Calu3 (cell line): ENCODE data around the gene TBC1D1. TPM values are rescaled to one million over a fixed set of nuclear protein-coding genes. Genes with fewer than 3 reads are reported as not detected.

ENCODE experiments used
- BruUV-seq: library from RNA; stranded (reverse); fragments of 400-500 nt; replicated peaks from 2 replicates; lab custom pipeline; 2021; lab: Mats Ljungman, UMichigan
- CTCF ChIA-PET: fragments of 300-600 bp; sonication (Branson Sonifier 250); formaldehyde crosslinking; loops from one replicate; lab custom pipeline; 2022; ENCODE audit warnings: antibody characterized with exemption; lab: Charles Lee
- DNase-seq: peaks from one replicate; pipeline ENCODE4 v3.0.0; 2022
- H3K27ac Mint-ChIP-seq: one replicate; pipeline ENCODE4 v1.8.0; 2022; ENCODE audit warnings: mixed read lengths; ENCODE audit not compliant: unreplicated experiment
- H3K27me3 Mint-ChIP-seq: one replicate; pipeline ENCODE4 v1.8.0; 2022; ENCODE audit warnings: mixed read lengths; ENCODE audit not compliant: unreplicated experiment
- H3K36me3 Mint-ChIP-seq: one replicate; pipeline ENCODE4 v1.8.0; 2022; ENCODE audit warnings: mild to moderate bottlenecking, moderate library complexity, mixed read lengths; ENCODE audit not compliant: insufficient read depth, unreplicated experiment
- H3K4me1 Mint-ChIP-seq: one replicate; pipeline ENCODE4 v1.8.0; 2022; ENCODE audit warnings: mild to moderate bottlenecking, low read depth, mixed read lengths; ENCODE audit not compliant: unreplicated experiment
- H3K4me3 Mint-ChIP-seq: one replicate; pipeline ENCODE4 v1.8.0; 2022; ENCODE audit warnings: mild to moderate bottlenecking, low read depth, moderate library complexity, mixed read lengths; ENCODE audit not compliant: unreplicated experiment
- H3K9me3 Mint-ChIP-seq: one replicate; pipeline ENCODE4 v1.8.0; 2022; ENCODE audit warnings: low read depth, mixed read lengths; ENCODE audit not compliant: unreplicated experiment
- intact Hi-C: fragments of 100-400 bp; cut with micrococcal nuclease; formaldehyde crosslinking; loops from one replicate; pipeline ENCODE4 v1.10.0; 2022; ENCODE audit not compliant: unreplicated experiment
- total RNA-seq: library from RNA; stranded (reverse); gene quantifications from 2 replicates; pipeline ENCODE4 v1.2.3, GENCODE V29; 2022
- TF ChIP-seq, protein P1 (sequence below): fragments of 200-600 bp; IDR thresholded peaks from one replicate; pipeline ENCODE4 v1.8.0; 2022; ENCODE audit warnings: antibody characterized with exemption; ENCODE audit not compliant: unreplicated experiment

Gene TBC1D1
- total RNA-seq, 1 experiment from 2014 or later: 39.8 TPM

DNA sequence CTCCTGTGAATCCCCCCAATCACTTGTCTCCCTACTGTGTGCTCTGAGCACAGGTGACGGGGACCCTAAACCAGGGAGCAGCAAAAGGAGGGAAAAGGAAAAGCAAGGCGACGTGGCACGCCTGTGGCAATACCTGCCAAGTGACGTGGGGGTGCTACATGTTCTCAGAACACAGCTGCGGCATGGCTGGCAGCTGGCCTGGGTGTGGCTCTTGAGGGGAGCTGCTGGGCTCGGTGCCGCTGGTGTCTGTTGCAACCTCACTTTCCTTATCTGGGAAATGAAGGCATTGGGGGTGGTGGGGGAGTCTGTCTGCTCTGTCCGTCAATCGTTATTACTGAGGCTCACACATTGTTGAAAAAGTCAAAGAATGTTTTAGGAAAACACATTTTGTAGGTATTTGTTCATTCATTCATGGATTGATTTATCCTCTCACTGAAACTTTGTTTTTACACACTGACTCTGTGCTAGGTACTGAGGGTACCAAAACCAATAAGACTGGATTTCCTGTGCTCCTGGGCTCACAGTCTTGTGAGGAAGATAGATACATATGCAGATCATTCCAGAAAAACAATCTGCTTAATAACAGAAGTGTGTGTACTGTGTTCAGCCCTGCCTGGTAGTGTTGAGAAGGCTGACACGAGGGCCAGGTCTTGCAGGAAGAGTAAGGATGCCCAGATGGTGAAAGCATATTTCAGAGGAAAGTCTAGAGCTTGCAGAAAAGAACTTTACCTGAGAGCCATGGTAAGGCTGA lies 286.9 kb downstream of the TBC1D1 start:
- Mint-ChIP-seq H3K4me1 (peaks cover 46% of the 10 kb centered on the region), H3K27me3 (no peaks in the 10 kb centered on the region), H3K27ac (peak overlapping the region; percentile 15), H3K36me3 (no peaks in the 10 kb centered on the region), H3K4me3 (no peak overlapping the region), H3K9me3 (peaks cover 1% of the 10 kb centered on the region)
- CTCF ChIA-PET: no interaction called here
- TF ChIP-seq, protein P1, sequence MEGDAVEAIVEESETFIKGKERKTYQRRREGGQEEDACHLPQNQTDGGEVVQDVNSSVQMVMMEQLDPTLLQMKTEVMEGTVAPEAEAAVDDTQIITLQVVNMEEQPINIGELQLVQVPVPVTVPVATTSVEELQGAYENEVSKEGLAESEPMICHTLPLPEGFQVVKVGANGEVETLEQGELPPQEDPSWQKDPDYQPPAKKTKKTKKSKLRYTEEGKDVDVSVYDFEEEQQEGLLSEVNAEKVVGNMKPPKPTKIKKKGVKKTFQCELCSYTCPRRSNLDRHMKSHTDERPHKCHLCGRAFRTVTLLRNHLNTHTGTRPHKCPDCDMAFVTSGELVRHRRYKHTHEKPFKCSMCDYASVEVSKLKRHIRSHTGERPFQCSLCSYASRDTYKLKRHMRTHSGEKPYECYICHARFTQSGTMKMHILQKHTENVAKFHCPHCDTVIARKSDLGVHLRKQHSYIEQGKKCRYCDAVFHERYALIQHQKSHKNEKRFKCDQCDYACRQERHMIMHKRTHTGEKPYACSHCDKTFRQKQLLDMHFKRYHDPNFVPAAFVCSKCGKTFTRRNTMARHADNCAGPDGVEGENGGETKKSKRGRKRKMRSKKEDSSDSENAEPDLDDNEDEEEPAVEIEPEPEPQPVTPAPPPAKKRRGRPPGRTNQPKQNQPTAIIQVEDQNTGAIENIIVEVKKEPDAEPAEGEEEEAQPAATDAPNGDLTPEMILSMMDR: no peak
- DNase-seq: no peak
- BruUV-seq: no TSS peak
- intact Hi-C loops: loop anchor here (2.0 to 5.0 kb wide), 2 partner anchors 109 to 434 kb away; no protein-coding TSS in a partner anchor

DNA sequence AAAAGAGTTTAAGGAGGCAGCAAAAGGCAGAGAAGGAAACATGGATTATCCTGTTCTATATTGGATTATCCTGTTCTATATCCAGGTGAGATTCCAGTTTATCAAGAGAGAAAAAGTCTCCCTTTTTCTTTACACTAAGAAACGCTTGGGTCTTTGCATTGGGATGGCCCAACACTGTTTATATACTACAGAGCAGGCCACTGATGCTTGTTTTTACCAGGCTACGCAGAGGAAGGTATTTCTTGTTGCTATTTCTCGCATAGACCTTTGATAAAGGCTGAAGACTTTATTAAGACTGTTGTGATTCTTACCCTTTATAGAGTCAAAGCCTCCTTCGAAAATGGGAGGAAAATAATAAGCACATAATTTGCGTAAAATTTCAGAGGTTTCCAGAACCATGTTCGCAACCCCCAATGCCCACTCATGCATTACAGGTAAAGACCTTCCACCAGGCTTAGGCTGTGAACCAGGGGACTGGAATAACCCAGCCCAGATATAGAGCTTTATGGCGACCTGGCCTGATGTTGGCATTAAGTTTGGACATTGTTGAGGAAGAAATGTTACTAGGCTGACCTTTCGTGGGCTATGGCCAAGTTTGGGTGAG lies 287.6 kb downstream of the TBC1D1 start:
- Mint-ChIP-seq H3K9me3 (no peaks in the 10 kb centered on the region), H3K4me1 (peaks cover 40% of the 10 kb centered on the region), H3K36me3 (no peaks in the 10 kb centered on the region), H3K27ac (peak overlapping the region; percentile 28), H3K4me3 (no peak overlapping the region), H3K27me3 (no peaks in the 10 kb centered on the region)
- TF ChIP-seq, protein P1: no peak
- CTCF ChIA-PET: interaction anchor here (0.7 to 1.6 kb wide), 2 partner anchors 16 to 496 kb away, joined by 3 to 9 read pairs; no protein-coding TSS in a partner anchor
- no TSS peak for BruUV-seq
- no peak for DNase-seq
- intact Hi-C loops: loop anchor here (2.0 to 5.0 kb wide), 2 partner anchors 110 to 434 kb away; no protein-coding TSS in a partner anchor

DNA sequence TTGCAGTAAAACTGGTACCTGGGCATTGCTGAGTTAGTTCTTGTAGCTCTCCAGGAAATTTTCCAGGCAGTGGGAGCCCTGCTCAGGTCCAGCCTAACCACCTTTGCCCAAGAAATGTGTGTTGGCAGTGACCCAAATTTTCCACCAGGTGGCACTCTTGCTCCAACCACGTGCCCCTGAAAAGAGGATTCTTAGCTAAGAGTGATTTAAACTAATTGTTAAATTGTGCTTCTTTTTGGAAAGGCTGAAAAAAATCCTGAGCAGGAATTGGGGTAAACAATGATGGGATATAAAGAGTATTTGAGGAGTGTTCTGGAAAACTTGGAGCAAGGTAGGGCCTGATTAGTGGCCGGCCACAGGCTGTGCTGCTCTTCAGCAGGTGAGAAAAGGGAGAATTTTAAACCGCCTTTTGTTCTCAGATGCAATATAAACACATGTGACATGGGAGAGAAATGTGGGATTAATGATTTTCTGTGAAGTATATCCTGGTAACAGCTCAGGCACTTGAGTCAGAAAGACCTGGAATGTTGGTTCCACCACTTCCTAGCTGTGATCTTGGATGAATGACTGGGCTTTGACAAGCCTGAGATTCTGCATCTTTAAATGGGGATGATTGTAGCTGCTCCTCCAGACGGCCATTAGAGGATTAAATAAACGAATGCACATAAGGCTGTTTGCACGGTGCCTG lies 288.9 kb downstream of the TBC1D1 start:
- CTCF ChIA-PET: interaction anchor here (0.9 to 2.4 kb wide), 22 partner anchors 10 to 624 kb away, joined by 3 to 24 read pairs (median 4); partner anchors contain the start of gene TLR10
- Mint-ChIP-seq H3K27me3 (no peaks in the 10 kb centered on the region), H3K36me3 (no peaks in the 10 kb centered on the region), H3K27ac (peak overlapping the region; percentile 88), H3K4me1 (peaks cover 34% of the 10 kb centered on the region), H3K4me3 (peak overlapping the region; percentile 4), H3K9me3 (no peaks in the 10 kb centered on the region)
- BruUV-seq: no TSS peak
- intact Hi-C loops: loop anchor here (1.0 to 5.0 kb wide), 7 partner anchors 111 to 551 kb away; no protein-coding TSS in a partner anchor
- DNase-seq: peak; percentile 73
- TF ChIP-seq, protein P1: peak; percentile 70

DNA sequence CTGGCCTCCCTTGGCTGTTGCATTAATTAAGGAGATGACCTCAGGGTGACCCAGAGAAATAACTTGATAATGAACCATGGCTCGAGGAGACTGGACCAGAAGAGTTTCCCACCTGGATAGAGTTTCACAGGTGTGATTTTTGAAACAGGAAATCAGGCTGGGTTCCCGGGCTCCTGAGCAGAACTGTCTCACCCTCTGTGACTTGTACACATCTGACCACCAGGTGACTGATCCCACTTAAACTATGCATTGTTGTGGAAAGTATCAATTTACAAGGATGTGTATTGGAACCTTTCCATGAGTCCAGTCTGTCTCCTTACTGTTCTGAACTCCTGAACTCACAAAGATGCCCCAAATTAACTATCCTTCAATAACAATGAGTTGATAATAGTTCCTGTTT lies 289.6 kb downstream of the TBC1D1 start:
- CTCF ChIA-PET: interaction anchor here (0.5 to 2.4 kb wide), 17 partner anchors 102 to 1562 kb away, joined by 3 to 24 read pairs (median 5); partner anchors contain the start of gene TLR10
- TF ChIP-seq, protein P1: no peak
- no peak overlapping the region for H3K4me3 Mint-ChIP-seq
- peaks cover 28% of the 10 kb centered on the region for H3K4me1 Mint-ChIP-seq
- H3K27me3 Mint-ChIP-seq: no peaks in the 10 kb centered on the region
- intact Hi-C loops: loop anchor here (1.0 to 5.0 kb wide), 5 partner anchors 130 to 551 kb away; no protein-coding TSS in a partner anchor
- BruUV-seq: no TSS peak
- peak; percentile 19 for DNase-seq
- no peaks in the 10 kb centered on the region for H3K9me3 Mint-ChIP-seq
- H3K36me3 Mint-ChIP-seq: no peaks in the 10 kb centered on the region
- H3K27ac Mint-ChIP-seq: peak overlapping the region; percentile 88
